ENCODE measurements around the gene ZNF574. TPM values are rescaled to one million over a fixed set of nuclear protein-coding genes. Genes with fewer than 3 reads are reported as not detected.
"Not testable (repeated sequence)": the region's sequence is repeated elsewhere in the genome, so short reads cannot be mapped to it uniquely, and the experiment has no call there.

The ZNF574 gene
- total and polyA plus RNA-seq, 5 experiments from 2014 or later, result 7.8 to 21.5 (median 18.3) TPM

DNA sequence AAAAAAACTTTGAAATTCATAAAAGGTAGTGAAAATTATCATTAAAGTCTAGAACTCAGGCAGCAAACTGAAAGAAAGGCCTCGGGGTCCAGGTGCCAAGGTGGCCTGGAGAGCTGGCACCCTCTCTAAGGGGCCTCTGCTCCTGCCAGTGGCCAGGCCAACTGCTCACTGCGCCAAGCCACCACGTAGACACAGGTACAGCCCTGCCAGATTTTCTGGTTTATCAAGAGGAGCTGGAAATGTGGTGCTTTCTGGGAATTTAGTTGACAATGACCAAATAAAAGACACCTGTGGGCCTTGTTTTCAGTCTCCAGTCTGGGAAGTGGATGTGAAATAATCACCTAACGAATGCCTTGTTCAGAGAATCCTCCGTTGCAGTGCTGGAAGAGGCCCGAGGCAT, 22.8 kb downstream of the ZNF574 start:
- POLR2A ChIA-PET, result interaction anchor here (1.0 kb wide), 2 partner anchors 9 to 22 kb away, joined by 3 read pairs; partner anchors contain the start of gene ZNF574
- Mint-ChIP-seq H3K27ac (no peak overlapping the region), H3K4me3 (no peak overlapping the region)

GRCh38 chr19:42099336-42099925, 23.5 kb downstream of the ZNF574 start:
- Mint-ChIP-seq H3K4me1 (peaks cover 0 to 4% (median under 1%) of the 10 kb centered on the region in 4 donors), H3K36me3 (peaks cover 5 to 54% (median 5%) of the 10 kb centered on the region in 3 donors), H3K9me3 (no peaks in the 10 kb centered on the region), H3K27ac (no peak overlapping the region), H3K27me3 (no peaks in the 10 kb centered on the region), H3K4me3 (no peak overlapping the region)
- POLR2A ChIA-PET, result interaction anchor here (1.0 kb wide), 2 partner anchors 9 to 23 kb away, joined by 3 read pairs; partner anchors contain the start of gene ZNF574
- ATAC-seq (no peak), DNase-seq (no peak)

More for the DNA sequence above, 22.8 kb downstream of the ZNF574 start:
- H3K4me1 Mint-ChIP-seq, result peaks cover 0 to 5% (median under 1%) of the 10 kb centered on the region in 4 donors
- peaks cover 5 to 59% (median 11%) of the 10 kb centered on the region in 3 donors for H3K36me3 Mint-ChIP-seq
- H3K9me3 Mint-ChIP-seq, result no peaks in the 10 kb centered on the region
- DNase-seq, result no peak
- ATAC-seq, result no peak
- H3K27me3 Mint-ChIP-seq, result no peaks in the 10 kb centered on the region

DNA sequence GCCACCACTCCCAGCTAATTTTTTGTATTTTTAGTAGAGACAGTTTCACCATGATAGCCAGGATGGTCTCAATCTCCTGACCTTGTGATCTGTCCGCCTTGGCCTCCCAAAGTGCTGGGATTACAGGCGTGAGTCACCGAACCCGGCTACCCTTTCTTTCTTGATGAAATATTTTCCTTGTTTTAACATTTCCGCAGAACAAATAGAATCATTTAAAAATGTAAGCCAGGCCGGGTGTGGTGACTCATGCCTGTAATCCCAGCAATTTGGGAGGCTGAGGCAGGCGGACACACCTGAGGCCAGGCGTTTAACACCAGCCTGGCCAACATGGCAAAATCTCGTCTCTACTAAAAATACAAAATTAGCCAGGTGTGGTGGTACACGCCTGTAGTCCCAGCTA, 24.3 kb downstream of the ZNF574 start:
- H3K4me1 Mint-ChIP-seq, ATAC-seq, H3K9me3 Mint-ChIP-seq, DNase-seq, H3K27me3 Mint-ChIP-seq, H3K27ac Mint-ChIP-seq, H3K4me3 Mint-ChIP-seq: not testable (repeated sequence)
- POLR2A ChIA-PET, result interaction anchor here (0.7 kb wide), 1 partner anchor 35 kb away, joined by 5 read pairs; no protein-coding TSS in a partner anchor
- H3K36me3 Mint-ChIP-seq, result peaks cover 5 to 56% (median 5%) of the 10 kb centered on the region in 3 donors

GRCh38 chr19:42102877-42103276, 26.9 kb downstream of the ZNF574 start:
- Mint-ChIP-seq H3K4me3 (no peak overlapping the region), H3K36me3 (peaks cover 0 to 51% (median 5%) of the 10 kb centered on the region in 3 donors), H3K4me1 (peaks cover under 1 to 13% (median 2%) of the 10 kb centered on the region in 4 donors), H3K27ac (peak overlapping the region in 4 of 10 donors; percentile 2 to 66 (median 48)), H3K9me3 (no peaks in the 10 kb centered on the region), H3K27me3 (no peaks in the 10 kb centered on the region)
- ATAC-seq (no peak), DNase-seq (no peak)
- POLR2A ChIA-PET, result no interaction called here

DNA sequence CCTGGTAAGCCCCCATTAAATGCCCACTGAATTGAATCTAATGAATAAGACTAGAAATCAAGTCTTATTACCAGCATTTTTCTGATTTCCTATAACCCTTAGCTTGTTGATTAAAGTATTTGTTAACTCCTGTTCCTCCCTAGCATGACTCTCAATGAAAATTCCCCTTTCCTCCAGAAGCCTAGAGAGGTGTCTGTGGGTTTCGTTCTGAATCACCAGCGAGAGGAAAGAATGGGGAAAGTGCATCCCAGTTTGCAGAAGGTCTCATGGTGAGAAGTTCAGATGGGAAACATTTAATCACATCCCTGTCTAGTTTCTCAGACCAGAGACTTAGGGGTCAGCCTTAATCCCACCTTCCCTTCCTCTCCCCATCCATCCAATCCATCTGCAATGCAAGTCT, 29.4 kb downstream of the ZNF574 start:
- no peak for DNase-seq
- no peak overlapping the region for H3K4me3 Mint-ChIP-seq
- peaks cover 10 to 17% (median 13%) of the 10 kb centered on the region in 4 donors for H3K4me1 Mint-ChIP-seq
- H3K27me3 Mint-ChIP-seq, result no peaks in the 10 kb centered on the region
- H3K9me3 Mint-ChIP-seq, result no peaks in the 10 kb centered on the region
- H3K36me3 Mint-ChIP-seq, result peaks cover 0 to 35% (median 3%) of the 10 kb centered on the region in 3 donors
- no peak for ATAC-seq
- H3K27ac Mint-ChIP-seq, result peak overlapping the region in 1 of 10 donors; percentile 44
- POLR2A ChIA-PET, result no interaction called here

- POLR2A ChIA-PET, result interaction anchor here (0.6 to 2.6 kb wide), 5 partner anchors 12 to 75 kb away, joined by 3 to 21 read pairs (median 6); partner anchors contain the start of gene POU2F2
- H3K4me3 Mint-ChIP-seq, result no peak overlapping the region
- H3K9me3 Mint-ChIP-seq, result no peaks in the 10 kb centered on the region
- no peaks in the 10 kb centered on the region for H3K27me3 Mint-ChIP-seq
- H3K36me3 Mint-ChIP-seq, result peaks cover 0 to 42% (median 0%) of the 10 kb centered on the region in 3 donors
- DNase-seq, result peak; percentile 79 to 94 (median 86)
- peaks cover 16 to 33% (median 24%) of the 10 kb centered on the region in 4 donors for H3K4me1 Mint-ChIP-seq
- H3K27ac Mint-ChIP-seq, result peak overlapping the region in 9 of 10 donors; percentile 1 to 87 (median 58)
- ATAC-seq, result peak; percentile 98 to 99
Measured at GRCh38 chr19:42108527-42109389, 32.8 kb downstream of the ZNF574 start.

DNA sequence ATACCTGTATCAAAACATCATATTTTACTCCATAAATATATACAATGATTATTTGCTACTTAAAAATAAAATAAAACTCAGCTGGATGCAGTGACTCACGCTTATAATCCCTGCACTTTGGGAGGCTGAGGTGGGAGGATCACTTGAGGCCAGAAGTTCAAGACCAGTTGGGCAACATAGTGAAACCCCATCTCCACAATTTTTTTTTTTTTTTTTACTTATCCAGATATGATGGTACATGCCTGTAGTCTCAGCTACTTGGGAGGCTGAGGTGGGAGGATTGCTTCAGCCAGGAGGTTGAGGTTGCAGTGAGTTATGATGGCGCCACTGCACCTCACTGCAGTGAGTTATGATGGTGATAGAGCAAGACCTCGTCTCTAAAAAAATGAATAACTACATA, 33.9 kb downstream of the ZNF574 start:
- no peaks in the 10 kb centered on the region for H3K9me3 Mint-ChIP-seq
- H3K27ac Mint-ChIP-seq, result no peak overlapping the region
- ATAC-seq (no peak), DNase-seq (no peak)
- H3K4me1 Mint-ChIP-seq, result peaks cover 16 to 43% (median 25%) of the 10 kb centered on the region in 4 donors
- H3K4me3 Mint-ChIP-seq, result no peak overlapping the region
- POLR2A ChIA-PET, result interaction anchor here (1.1 to 2.6 kb wide), 5 partner anchors 10 to 73 kb away, joined by 3 to 21 read pairs (median 7); partner anchors contain the start of gene POU2F2
- H3K36me3 Mint-ChIP-seq, result peaks cover 0 to 42% (median 0%) of the 10 kb centered on the region in 3 donors
- no peaks in the 10 kb centered on the region for H3K27me3 Mint-ChIP-seq

DNA sequence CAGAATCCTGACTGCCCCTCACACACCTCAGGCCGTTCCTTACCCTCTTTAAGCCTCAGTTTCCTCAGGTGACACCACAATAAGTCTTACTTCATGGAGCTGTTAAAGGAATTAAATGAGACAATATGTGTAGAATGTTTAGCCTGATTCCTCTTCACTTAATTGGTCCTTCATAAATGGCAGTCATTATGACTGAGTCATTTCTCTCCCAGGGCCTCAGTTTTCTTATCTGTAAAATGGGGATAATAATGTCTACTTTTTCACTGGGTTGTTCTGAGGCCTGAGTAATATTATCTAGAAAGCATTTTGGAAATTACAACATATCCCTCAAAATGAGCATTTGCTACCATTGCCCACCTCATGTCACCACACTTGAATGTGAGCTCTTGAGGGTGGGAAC, 34.7 kb downstream of the ZNF574 start:
- H3K9me3 Mint-ChIP-seq, result no peaks in the 10 kb centered on the region
- no peaks in the 10 kb centered on the region for H3K27me3 Mint-ChIP-seq
- peak overlapping the region in 9 of 10 donors; percentile 49 to 82 (median 65) for H3K27ac Mint-ChIP-seq
- H3K36me3 Mint-ChIP-seq, result peaks cover 0 to 41% (median 2%) of the 10 kb centered on the region in 3 donors
- H3K4me1 Mint-ChIP-seq, result peaks cover 16 to 49% (median 22%) of the 10 kb centered on the region in 4 donors
- H3K4me3 Mint-ChIP-seq, result no peak overlapping the region
- no peak for DNase-seq
- POLR2A ChIA-PET, result interaction anchor here (0.7 to 2.1 kb wide), 3 partner anchors 14 to 22 kb away, joined by 5 to 8 read pairs (median 5); partner anchors contain the start of gene POU2F2
- ATAC-seq, result no peak

DNA sequence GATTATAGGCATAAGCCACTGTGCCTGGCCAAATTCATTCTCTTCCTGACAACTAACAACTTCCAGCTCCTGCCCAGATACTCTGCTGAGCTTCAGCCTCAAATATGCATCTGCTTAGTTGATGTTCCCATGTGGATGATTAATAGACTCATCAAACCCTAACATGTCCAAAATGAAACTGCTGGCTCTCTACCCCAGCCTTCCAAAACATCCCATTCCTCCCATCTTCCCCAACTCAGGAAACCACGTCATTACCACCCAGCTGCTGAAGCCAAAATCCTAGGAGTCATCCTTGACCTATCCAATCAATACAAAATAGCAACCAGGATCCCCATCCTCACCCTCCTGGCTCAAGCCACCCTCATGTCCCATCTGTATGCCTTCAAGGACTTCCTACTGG, 35.4 kb downstream of the ZNF574 start:
- DNase-seq (no peak), ATAC-seq (no peak)
- Mint-ChIP-seq H3K36me3 (peaks cover 0 to 44% (median 6%) of the 10 kb centered on the region in 3 donors), H3K27ac (peak overlapping the region; percentile 15 to 84 (median 62)), H3K4me3 (no peak overlapping the region), H3K27me3 (no peaks in the 10 kb centered on the region), H3K9me3 (no peaks in the 10 kb centered on the region), H3K4me1 (peaks cover 16 to 56% (median 22%) of the 10 kb centered on the region in 4 donors)
- POLR2A ChIA-PET, result interaction anchor here (2.1 kb wide), 1 partner anchor 21 kb away, joined by 8 read pairs; the partner anchor contains the start of gene POU2F2

- ATAC-seq (no peak), DNase-seq (no peak)
- no peaks in the 10 kb centered on the region for H3K9me3 Mint-ChIP-seq
- peaks cover 0 to 46% (median 6%) of the 10 kb centered on the region in 3 donors for H3K36me3 Mint-ChIP-seq
- POLR2A ChIA-PET, result interaction anchor here (2.1 kb wide), 1 partner anchor 21 kb away, joined by 8 read pairs; the partner anchor contains the start of gene POU2F2
- H3K4me1 Mint-ChIP-seq, result peaks cover 16 to 57% (median 22%) of the 10 kb centered on the region in 4 donors
- H3K27ac Mint-ChIP-seq, result peak overlapping the region; percentile 15 to 84 (median 62)
- H3K27me3 Mint-ChIP-seq, result no peaks in the 10 kb centered on the region
- H3K4me3 Mint-ChIP-seq, result no peak overlapping the region
Measured at GRCh38 chr19:42111811-42112210, 35.8 kb downstream of the ZNF574 start.

DNA sequence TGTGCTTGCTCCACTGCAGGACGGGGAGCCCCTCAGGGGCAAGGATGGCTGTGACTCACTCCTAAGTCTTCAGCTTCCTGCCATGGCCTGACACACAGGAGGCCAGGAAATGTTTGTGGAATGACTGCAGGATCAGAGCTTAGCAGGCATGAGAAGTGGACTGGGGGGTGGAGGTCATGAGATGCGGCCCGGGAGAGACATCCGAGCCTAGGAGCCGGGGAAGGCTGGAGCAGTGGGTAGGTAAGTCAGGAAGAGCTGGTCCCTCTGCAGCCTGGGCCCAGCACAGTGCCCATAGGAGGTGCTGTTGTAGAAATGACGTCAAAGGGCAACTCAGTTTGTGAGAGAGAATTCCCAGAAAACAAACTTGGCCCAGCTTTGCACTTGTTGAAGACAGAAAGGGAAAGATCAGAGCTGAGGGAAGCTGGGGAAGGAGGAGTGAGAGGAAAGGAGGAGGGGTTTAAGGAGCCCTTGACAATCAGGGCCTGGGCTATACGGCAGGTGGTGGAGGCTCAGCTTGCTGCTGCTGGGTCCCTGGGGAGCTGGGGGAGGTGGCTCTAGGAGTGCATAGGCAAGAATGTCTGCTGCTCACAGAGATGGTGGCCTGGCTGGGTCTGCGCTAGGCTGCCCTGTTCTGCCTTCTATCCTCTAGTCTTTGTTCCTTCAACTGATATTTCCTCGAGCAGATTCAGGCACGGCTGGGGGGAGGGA, 37.8 kb downstream of the ZNF574 start:
- H3K4me1 Mint-ChIP-seq, result peaks cover 6 to 61% (median 17%) of the 10 kb centered on the region in 4 donors
- peaks cover 0 to 59% (median 6%) of the 10 kb centered on the region in 3 donors for H3K36me3 Mint-ChIP-seq
- H3K27ac Mint-ChIP-seq, result peak overlapping the region in 9 of 10 donors; percentile 61 to 83 (median 75)
- no peaks in the 10 kb centered on the region for H3K9me3 Mint-ChIP-seq
- ATAC-seq, result no peak
- peak overlapping the region in 1 of 10 donors; percentile 37 for H3K4me3 Mint-ChIP-seq
- DNase-seq, result no peak
- H3K27me3 Mint-ChIP-seq, result no peaks in the 10 kb centered on the region
- POLR2A ChIA-PET, result interaction anchor here (0.5 to 1.4 kb wide), 4 partner anchors 12 to 84 kb away, joined by 3 to 7 read pairs (median 6); partner anchors contain the start of gene POU2F2
